Measurements from ENCODE around the gene OR2F1. TPM values are rescaled to one million over a fixed set of nuclear protein-coding genes. Genes with fewer than 3 reads are reported as not detected.

Gene OR2F1
- not detected in 2 replicates for total RNA-seq

GRCh38 chr7:143954544-143954943 lies at the start of gene OR2F1:
TSS of gene OR2F1 (plus strand) at chr7:143954844. CDS start at chr7:143959971, 5,127 bp downstream.
- H3K4me3 Mint-ChIP-seq: no peak within 1 kb of the TSS
- ChIA-PET POLR2A (no interaction called here), CTCF (no interaction called here)
- DNase-seq (no peak), ATAC-seq (ENCODE audit: low read depth) (no peak)
- H3K36me3 Mint-ChIP-seq (ENCODE audit: low read depth): no peaks in the 10 kb centered on the region
- H3K27me3 Mint-ChIP-seq: no peaks in the 10 kb centered on the region
- TF ChIP-seq CTCF (IDR thresholded peaks at IDR 0.05): no peak
- H3K27ac Mint-ChIP-seq: no peak within 1 kb of the TSS
- intact Hi-C loops (cut with micrococcal nuclease): no loop called here
- H3K9me3 Mint-ChIP-seq: no peaks in the 10 kb centered on the region
- H3K4me1 Mint-ChIP-seq: no peaks in the 10 kb centered on the region

GRCh38 chr7:143905509-143905908 lies 49.1 kb upstream of the OR2F1 start:
- DNase-seq (no peak), ATAC-seq (ENCODE audit: low read depth) (no peak)
- peaks cover 14% of the 10 kb centered on the region for H3K4me1 Mint-ChIP-seq
- H3K9me3 Mint-ChIP-seq: no peaks in the 10 kb centered on the region
- no peak for TF ChIP-seq CTCF (IDR thresholded peaks at IDR 0.05)
- intact Hi-C loops (cut with micrococcal nuclease): loop anchor here (10.0 kb wide), 1 partner anchor 621 kb away; the partner anchor contains the start of genes CASP2 and TMEM139
- no peak overlapping the region for H3K4me3 Mint-ChIP-seq
- H3K27ac Mint-ChIP-seq: no peak overlapping the region
- H3K36me3 Mint-ChIP-seq (ENCODE audit: low read depth): peaks cover 2% of the 10 kb centered on the region
- peaks cover 11% of the 10 kb centered on the region for H3K27me3 Mint-ChIP-seq
- ChIA-PET CTCF (no interaction called here), POLR2A (interaction anchor here (0.7 kb wide), 1 partner anchor 22 kb away, joined by 4 read pairs; no protein-coding TSS in a partner anchor)

GRCh38 chr7:143906151-143906550 lies 48.5 kb upstream of the OR2F1 start:
- Mint-ChIP-seq H3K4me1 (peaks cover 7% of the 10 kb centered on the region), H3K36me3 (ENCODE audit: low read depth) (peaks cover 2% of the 10 kb centered on the region), H3K4me3 (no peak overlapping the region), H3K27ac (no peak overlapping the region), H3K27me3 (peaks cover 11% of the 10 kb centered on the region), H3K9me3 (no peaks in the 10 kb centered on the region)
- ATAC-seq (ENCODE audit: low read depth) (no peak), DNase-seq (no peak)
- ChIA-PET POLR2A (no interaction called here), CTCF (no interaction called here)
- intact Hi-C loops (cut with micrococcal nuclease): loop anchor here (10.0 kb wide), 1 partner anchor 621 kb away; the partner anchor contains the start of genes CASP2 and TMEM139
- TF ChIP-seq CTCF (IDR thresholded peaks at IDR 0.05): no peak

GRCh38 chr7:143906895-143907294 lies 47.7 kb upstream of the OR2F1 start:
- intact Hi-C loops (cut with micrococcal nuclease): loop anchor here (10.0 kb wide), 1 partner anchor 622 kb away; the partner anchor contains the start of genes CASP2 and TMEM139
- no peak for TF ChIP-seq CTCF (IDR thresholded peaks at IDR 0.05)
- Mint-ChIP-seq H3K9me3 (no peaks in the 10 kb centered on the region), H3K4me1 (peaks cover 2% of the 10 kb centered on the region), H3K4me3 (no peak overlapping the region), H3K36me3 (ENCODE audit: low read depth) (no peaks in the 10 kb centered on the region), H3K27me3 (peaks cover 11% of the 10 kb centered on the region), H3K27ac (no peak overlapping the region)
- ChIA-PET POLR2A (no interaction called here), CTCF (no interaction called here)
- ATAC-seq (ENCODE audit: low read depth) (no peak), DNase-seq (no peak)

- ChIA-PET POLR2A (interaction anchor here (0.5 kb wide), 1 partner anchor 311 kb away, joined by 4 read pairs; no protein-coding TSS in a partner anchor), CTCF (no interaction called here)
- no peak for DNase-seq
- intact Hi-C loops (cut with micrococcal nuclease): loop anchor here (10.0 kb wide), 1 partner anchor 623 kb away; the partner anchor contains the start of genes CASP2 and TMEM139
- Mint-ChIP-seq H3K9me3 (no peaks in the 10 kb centered on the region), H3K27ac (no peak overlapping the region), H3K36me3 (ENCODE audit: low read depth) (no peaks in the 10 kb centered on the region), H3K27me3 (peaks cover 11% of the 10 kb centered on the region), H3K4me3 (no peak overlapping the region), H3K4me1 (no peaks in the 10 kb centered on the region)
- ATAC-seq (ENCODE audit: low read depth): no peak
- TF ChIP-seq CTCF (IDR thresholded peaks at IDR 0.05): no peak
Measured at GRCh38 chr7:143908120-143908519, 46.5 kb upstream of the OR2F1 start.

Measured in activated B cell treated with CpG ODN at 0.5 μM for 24 hours (primary cell).